Esophagus muscularis mucosa (tissue), 4 donors: Measurements from ENCODE around the gene ERCC5.

Experiments
- EP300 ChIP-seq: sonication (generic); formaldehyde crosslinking; IDR thresholded peaks from one replicate; pipeline ENCODE4 v1.6.1; 2017; ENCODE audit warnings: antibody characterized with exemption
- POLR2A ChIP-seq: fragments of 450-650 bp; IDR thresholded peaks from one replicate; pipeline ENCODE4 v1.6.1; 2017; ENCODE audit warnings: antibody characterized with exemption, moderate library complexity, mild to moderate bottlenecking, low read depth
- POLR2AphosphoS5 ChIP-seq, 2 donors: sonication (generic); formaldehyde crosslinking; IDR thresholded peaks; one replicate each; pipeline ENCODE4 v1.6.1; 2017; ENCODE audit warnings: antibody characterized with exemption in 2 of 2
- TF ChIP-seq, protein P1 (sequence below), 3 experiments: fragments of 200-600 bp in 2 of 3; fragments of 450-650 bp in 1 of 3; sonication (generic) in 2 of 3; IDR thresholded peaks; one replicate each; pipeline ENCODE4 v1.5.1; 2017 to 2019; ENCODE audit warnings: antibody characterized with exemption in 3 of 3, mild to moderate bottlenecking in 2 of 3, moderate library complexity in 1 of 3

DNA sequence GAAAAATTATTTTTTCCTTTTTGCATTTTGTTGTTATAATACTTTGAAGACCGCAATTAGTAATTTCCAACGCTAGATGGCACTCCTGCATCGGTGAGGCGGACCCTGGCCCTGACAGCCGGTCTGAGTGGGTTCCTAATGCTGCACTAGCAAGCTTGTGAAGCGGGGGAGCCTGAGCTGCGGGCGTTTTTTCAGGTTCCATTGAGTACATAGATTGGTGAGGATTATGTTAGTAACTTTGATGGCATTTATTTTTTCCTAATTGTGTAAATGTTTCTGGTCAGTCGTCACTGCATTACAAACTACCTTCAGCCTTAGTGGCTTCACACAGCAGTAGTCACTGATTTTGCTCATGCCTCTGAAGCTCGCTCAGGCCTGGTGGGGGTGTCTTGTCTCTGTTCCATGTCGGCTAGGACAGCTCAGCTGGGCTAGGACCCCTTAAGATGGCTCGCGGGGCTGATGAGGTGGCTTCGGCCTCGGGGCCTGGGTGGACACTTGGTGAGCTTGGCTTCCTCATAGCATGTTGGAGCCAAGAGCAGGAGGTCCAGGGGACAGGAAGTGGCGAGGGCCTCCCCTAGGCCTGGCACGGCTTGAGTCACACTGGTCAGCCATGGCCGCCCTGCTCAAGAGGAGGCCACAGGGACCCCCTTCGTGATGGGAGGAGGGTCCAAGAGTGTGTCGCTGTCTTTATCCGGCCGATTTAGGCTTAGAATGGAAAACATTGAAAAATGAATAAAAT lies 25.0 kb downstream of the ERCC5 start:
- TF ChIP-seq POLR2A (no peak), EP300 (no peak), POLR2AphosphoS5 (IDR thresholded peaks at IDR 0.05) (no peak)
- TF ChIP-seq, protein P1, sequence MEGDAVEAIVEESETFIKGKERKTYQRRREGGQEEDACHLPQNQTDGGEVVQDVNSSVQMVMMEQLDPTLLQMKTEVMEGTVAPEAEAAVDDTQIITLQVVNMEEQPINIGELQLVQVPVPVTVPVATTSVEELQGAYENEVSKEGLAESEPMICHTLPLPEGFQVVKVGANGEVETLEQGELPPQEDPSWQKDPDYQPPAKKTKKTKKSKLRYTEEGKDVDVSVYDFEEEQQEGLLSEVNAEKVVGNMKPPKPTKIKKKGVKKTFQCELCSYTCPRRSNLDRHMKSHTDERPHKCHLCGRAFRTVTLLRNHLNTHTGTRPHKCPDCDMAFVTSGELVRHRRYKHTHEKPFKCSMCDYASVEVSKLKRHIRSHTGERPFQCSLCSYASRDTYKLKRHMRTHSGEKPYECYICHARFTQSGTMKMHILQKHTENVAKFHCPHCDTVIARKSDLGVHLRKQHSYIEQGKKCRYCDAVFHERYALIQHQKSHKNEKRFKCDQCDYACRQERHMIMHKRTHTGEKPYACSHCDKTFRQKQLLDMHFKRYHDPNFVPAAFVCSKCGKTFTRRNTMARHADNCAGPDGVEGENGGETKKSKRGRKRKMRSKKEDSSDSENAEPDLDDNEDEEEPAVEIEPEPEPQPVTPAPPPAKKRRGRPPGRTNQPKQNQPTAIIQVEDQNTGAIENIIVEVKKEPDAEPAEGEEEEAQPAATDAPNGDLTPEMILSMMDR (IDR thresholded peaks at IDR 0.05), result peak; percentile 55 to 81 (median 64)
